Activated B cell treated with CpG ODN at 0.5 μM for 24 hours (primary cell): ENCODE results near the gene ATP6V1G1. TPM values are rescaled to one million over a fixed set of nuclear protein-coding genes. Genes with fewer than 3 reads are reported as not detected.

Experiments used
- ATAC-seq: fragments of 200-7000 bp; cut with Tn5 transposase; one replicate; pipeline ENCODE4 v1.10.0; 2021; ENCODE audit warnings: low read depth, mild to moderate bottlenecking, moderate library complexity
- CTCF ChIA-PET: fragments of 350-600 bp; sonication (Branson Sonifier 250); formaldehyde crosslinking; loops from one replicate; lab custom pipeline; 2021; ENCODE audit warnings: antibody characterized with exemption; lab: Charles Lee
- POLR2A ChIA-PET: fragments of 350-600 bp; sonication (Branson Sonifier 250); formaldehyde crosslinking; loops from one replicate; lab custom pipeline; 2021; ENCODE audit warnings: antibody characterized with exemption; lab: Charles Lee
- DNase-seq: peaks from one replicate; pipeline ENCODE4 v3.0.0; 2022
- H3K27ac Mint-ChIP-seq: one replicate; pipeline ENCODE4 v1.8.0; 2020; ENCODE audit warnings: mixed read lengths
- H3K27me3 Mint-ChIP-seq: one replicate; pipeline ENCODE4 v1.8.0; 2021; ENCODE audit warnings: mixed read lengths
- H3K36me3 Mint-ChIP-seq: one replicate; pipeline ENCODE4 v1.8.0; 2021; ENCODE audit warnings: low read depth, mixed read lengths
- H3K4me1 Mint-ChIP-seq: one replicate; pipeline ENCODE4 v1.8.0; 2021; ENCODE audit warnings: mixed read lengths
- H3K4me3 Mint-ChIP-seq: one replicate; pipeline ENCODE4 v1.8.0; 2020; ENCODE audit warnings: mild to moderate bottlenecking, mixed read lengths
- H3K9me3 Mint-ChIP-seq: one replicate; pipeline ENCODE4 v1.8.0; 2020; ENCODE audit warnings: mixed read lengths
- intact Hi-C: fragments of 100-400 bp; cut with micrococcal nuclease; formaldehyde crosslinking; loops from one replicate; pipeline ENCODE4 v1.15.1; 2024
- total RNA-seq: library from RNA; stranded (reverse); gene quantifications from 2 replicates; pipeline ENCODE4 v1.2.3, GENCODE V29; 2022
- TF ChIP-seq, protein P1 (sequence below): fragments of 200-600 bp; IDR thresholded peaks from one replicate; pipeline ENCODE4 v1.8.0; 2022; ENCODE audit warnings: antibody characterized with exemption, mild to moderate bottlenecking

ATP6V1G1 gene
- total RNA-seq, 1 donor from 2014 or later: 68.4 TPM

GRCh38 chr9:114624677-114625076, 37.1 kb downstream of the ATP6V1G1 start:
- POLR2A ChIA-PET: no interaction called here
- Mint-ChIP-seq H3K27me3 (no peaks in the 10 kb centered on the region), H3K27ac (no peak overlapping the region)

GRCh38 chr9:114626415-114627020, 38.9 kb downstream of the ATP6V1G1 start:
- Mint-ChIP-seq H3K4me3 (no peak overlapping the region), H3K4me1 (peaks cover 8% of the 10 kb centered on the region), H3K36me3 (peaks cover 85% of the 10 kb centered on the region), H3K27me3 (no peaks in the 10 kb centered on the region), H3K27ac (no peak overlapping the region), H3K9me3 (no peaks in the 10 kb centered on the region)
- ATAC-seq: no peak
- intact Hi-C loops: no loop called here
- ChIA-PET CTCF (no interaction called here), POLR2A (no interaction called here)
- DNase-seq: no peak
- TF ChIP-seq, protein P1, sequence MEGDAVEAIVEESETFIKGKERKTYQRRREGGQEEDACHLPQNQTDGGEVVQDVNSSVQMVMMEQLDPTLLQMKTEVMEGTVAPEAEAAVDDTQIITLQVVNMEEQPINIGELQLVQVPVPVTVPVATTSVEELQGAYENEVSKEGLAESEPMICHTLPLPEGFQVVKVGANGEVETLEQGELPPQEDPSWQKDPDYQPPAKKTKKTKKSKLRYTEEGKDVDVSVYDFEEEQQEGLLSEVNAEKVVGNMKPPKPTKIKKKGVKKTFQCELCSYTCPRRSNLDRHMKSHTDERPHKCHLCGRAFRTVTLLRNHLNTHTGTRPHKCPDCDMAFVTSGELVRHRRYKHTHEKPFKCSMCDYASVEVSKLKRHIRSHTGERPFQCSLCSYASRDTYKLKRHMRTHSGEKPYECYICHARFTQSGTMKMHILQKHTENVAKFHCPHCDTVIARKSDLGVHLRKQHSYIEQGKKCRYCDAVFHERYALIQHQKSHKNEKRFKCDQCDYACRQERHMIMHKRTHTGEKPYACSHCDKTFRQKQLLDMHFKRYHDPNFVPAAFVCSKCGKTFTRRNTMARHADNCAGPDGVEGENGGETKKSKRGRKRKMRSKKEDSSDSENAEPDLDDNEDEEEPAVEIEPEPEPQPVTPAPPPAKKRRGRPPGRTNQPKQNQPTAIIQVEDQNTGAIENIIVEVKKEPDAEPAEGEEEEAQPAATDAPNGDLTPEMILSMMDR: no peak

More at GRCh38 chr9:114624677-114625076, 37.1 kb downstream of the ATP6V1G1 start:
- H3K4me3 Mint-ChIP-seq: no peak overlapping the region
- H3K36me3 Mint-ChIP-seq: peaks cover 72% of the 10 kb centered on the region
- no peaks in the 10 kb centered on the region for H3K9me3 Mint-ChIP-seq
- H3K4me1 Mint-ChIP-seq: peaks cover 17% of the 10 kb centered on the region
- TF ChIP-seq, protein P1: no peak
- intact Hi-C loops: no loop called here
- DNase-seq (no peak), ATAC-seq (no peak)
- CTCF ChIA-PET: no interaction called here

DNA sequence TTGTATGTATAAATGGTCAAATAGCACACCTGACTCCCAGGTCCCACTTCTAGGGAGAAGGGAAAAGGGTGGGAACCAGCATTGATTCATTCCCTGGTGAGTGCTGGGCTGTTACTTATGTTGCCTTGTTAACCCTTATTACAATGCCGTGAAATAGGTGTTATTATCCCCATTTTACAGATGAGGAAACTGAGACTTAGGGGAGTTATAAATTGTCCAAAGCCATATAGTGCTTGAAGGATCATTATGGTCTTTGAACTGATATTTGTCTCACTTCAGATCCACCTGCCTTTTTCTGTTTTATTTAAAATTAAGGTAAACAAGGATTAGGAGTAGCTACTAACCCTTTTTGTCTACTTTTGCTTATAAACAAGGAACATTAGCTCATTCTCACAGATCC, 40.0 kb downstream of the ATP6V1G1 start:
- Mint-ChIP-seq H3K27ac (no peak overlapping the region), H3K27me3 (no peaks in the 10 kb centered on the region), H3K9me3 (no peaks in the 10 kb centered on the region), H3K4me1 (peaks cover 3% of the 10 kb centered on the region), H3K4me3 (no peak overlapping the region), H3K36me3 (peaks cover 85% of the 10 kb centered on the region)
- intact Hi-C loops: no loop called here
- ChIA-PET CTCF (interaction anchor here (1.1 kb wide), 1 partner anchor 89 kb away, joined by 4 read pairs; no protein-coding TSS in a partner anchor), POLR2A (no interaction called here)
- TF ChIP-seq, protein P1: no peak
- no peak for ATAC-seq
- DNase-seq: no peak

- Mint-ChIP-seq H3K9me3 (no peaks in the 10 kb centered on the region), H3K36me3 (peaks cover 88% of the 10 kb centered on the region), H3K27ac (no peak overlapping the region), H3K27me3 (no peaks in the 10 kb centered on the region), H3K4me3 (no peak overlapping the region), H3K4me1 (no peaks in the 10 kb centered on the region)
- intact Hi-C loops: no loop called here
- ATAC-seq (no peak), DNase-seq (no peak)
- ChIA-PET POLR2A (interaction anchor here (0.5 to 1.0 kb wide), 3 partner anchors 9 to 42 kb away, joined by 3 to 4 read pairs (median 3); partner anchors contain the start of gene ATP6V1G1), CTCF (interaction anchor here (0.7 kb wide), 1 partner anchor 24 kb away, joined by 4 read pairs; no protein-coding TSS in a partner anchor)
- TF ChIP-seq, protein P1: no peak
These were observed 42.1 kb downstream of the ATP6V1G1 start for GRCh38 chr9:114629563-114630090.

DNA sequence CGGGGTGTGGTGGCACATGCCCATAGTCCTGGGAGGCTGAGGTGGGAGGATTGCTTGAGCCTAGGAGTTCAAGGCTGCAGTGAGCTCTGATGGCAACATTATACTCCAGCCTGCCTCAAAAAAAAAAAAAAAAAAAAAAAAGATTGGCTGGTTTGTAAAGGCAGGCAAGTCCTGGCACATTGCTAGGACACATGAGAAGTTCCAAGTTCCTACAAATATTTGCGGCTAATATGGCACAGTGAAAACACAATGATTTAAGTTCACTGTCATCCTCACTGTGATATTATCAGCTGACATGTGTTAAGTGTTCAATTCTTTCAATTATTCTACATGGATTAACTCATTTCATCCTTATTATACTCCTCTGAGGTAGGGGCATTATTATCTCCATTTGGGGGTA, 43.6 kb downstream of the ATP6V1G1 start:
- H3K27ac Mint-ChIP-seq: no peak overlapping the region
- H3K4me3 Mint-ChIP-seq: no peak overlapping the region
- TF ChIP-seq, protein P1: no peak
- ChIA-PET CTCF (no interaction called here), POLR2A (interaction anchor here (0.6 kb wide), 1 partner anchor 40 kb away, joined by 3 read pairs; no protein-coding TSS in a partner anchor)
- DNase-seq: no peak
- no peak for ATAC-seq
- no peaks in the 10 kb centered on the region for H3K27me3 Mint-ChIP-seq
- H3K9me3 Mint-ChIP-seq: no peaks in the 10 kb centered on the region
- H3K4me1 Mint-ChIP-seq: no peaks in the 10 kb centered on the region
- peaks cover 94% of the 10 kb centered on the region for H3K36me3 Mint-ChIP-seq
- intact Hi-C loops: no loop called here
